ENCODE results near the gene CSNK1G1. TPM values are rescaled to one million over a fixed set of nuclear protein-coding genes. Genes with fewer than 3 reads are reported as not detected.

The CSNK1G1 gene
- total and polyA plus RNA-seq, 2 of the 8 experiments (the other 6 are each of a cell fraction or from before 2014, with no cell fraction given), result 6.0 to 12.9 TPM

DNA sequence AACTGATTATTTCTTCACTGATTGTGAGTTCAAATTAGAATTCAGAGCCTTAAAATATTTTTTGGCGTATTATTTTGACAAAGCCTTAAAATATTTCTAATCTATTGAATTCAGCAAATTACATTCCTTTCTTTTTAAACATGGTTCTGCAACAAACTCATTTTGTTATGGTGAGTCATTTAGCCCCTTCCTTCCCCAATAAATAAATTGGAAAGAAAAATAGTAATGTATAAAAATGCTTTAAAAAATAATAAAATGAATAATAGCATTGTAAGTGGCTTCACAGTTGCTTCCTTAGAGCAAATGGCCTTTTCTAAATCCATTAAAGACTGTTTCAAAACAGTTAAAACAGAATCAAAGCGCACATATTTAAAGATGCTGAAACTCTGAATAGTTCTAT lies 12.1 kb downstream of the CSNK1G1 start (continued):
- TF ChIP-seq SIX5 (IDR thresholded peaks at IDR 0.05; ENCODE audit: low read depth, low read length) (no peak), SIN3A (conservative IDR thresholded peaks at IDR 0.05 in 1 of 2, IDR thresholded peaks at IDR 0.05 in 1 of 2; ENCODE audit: low read depth in 1 of 2, low read length in 2 of 2) (no peak), PHF8 (conservative IDR thresholded peaks at IDR 0.05; ENCODE audit: low read depth, low read length) (no peak), CEBPB (IDR thresholded peaks at IDR 0.05; ENCODE audit: low read depth, low read length) (no peak), SP2 (IDR thresholded peaks at IDR 0.05; ENCODE audit: low read length) (no peak), RXRA (IDR thresholded peaks at IDR 0.05; ENCODE audit: insufficient read depth, low read depth, low read length) (no peak)
- TF ChIP-seq, protein P1, sequence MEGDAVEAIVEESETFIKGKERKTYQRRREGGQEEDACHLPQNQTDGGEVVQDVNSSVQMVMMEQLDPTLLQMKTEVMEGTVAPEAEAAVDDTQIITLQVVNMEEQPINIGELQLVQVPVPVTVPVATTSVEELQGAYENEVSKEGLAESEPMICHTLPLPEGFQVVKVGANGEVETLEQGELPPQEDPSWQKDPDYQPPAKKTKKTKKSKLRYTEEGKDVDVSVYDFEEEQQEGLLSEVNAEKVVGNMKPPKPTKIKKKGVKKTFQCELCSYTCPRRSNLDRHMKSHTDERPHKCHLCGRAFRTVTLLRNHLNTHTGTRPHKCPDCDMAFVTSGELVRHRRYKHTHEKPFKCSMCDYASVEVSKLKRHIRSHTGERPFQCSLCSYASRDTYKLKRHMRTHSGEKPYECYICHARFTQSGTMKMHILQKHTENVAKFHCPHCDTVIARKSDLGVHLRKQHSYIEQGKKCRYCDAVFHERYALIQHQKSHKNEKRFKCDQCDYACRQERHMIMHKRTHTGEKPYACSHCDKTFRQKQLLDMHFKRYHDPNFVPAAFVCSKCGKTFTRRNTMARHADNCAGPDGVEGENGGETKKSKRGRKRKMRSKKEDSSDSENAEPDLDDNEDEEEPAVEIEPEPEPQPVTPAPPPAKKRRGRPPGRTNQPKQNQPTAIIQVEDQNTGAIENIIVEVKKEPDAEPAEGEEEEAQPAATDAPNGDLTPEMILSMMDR (IDR thresholded peaks at IDR 0.05; ENCODE audit: control extremely low read depth in 1 of 3, insufficient read depth in 1 of 3, low read depth in 1 of 3, low read length in 3 of 3), result no peak
